Loucy (cell line): ENCODE results near the gene PRKD3.

Source experiments
- EZH2phosphoT487 ChIP-seq: fragments of 200-600 bp; IDR thresholded peaks from 2 replicates; pipeline ENCODE4 v1.6.1; 2018; ENCODE audit warnings: antibody characterized with exemption, mild to moderate bottlenecking, moderate library complexity, borderline replicate concordance
- TF ChIP-seq, protein P1 (sequence below): fragments of 200-600 bp; sonication (generic); conservative IDR thresholded peaks from 2 replicates; pipeline ENCODE4 v1.5.1; 2014; ENCODE audit warnings: mild to moderate bottlenecking, antibody characterized with exemption, low read length

DNA sequence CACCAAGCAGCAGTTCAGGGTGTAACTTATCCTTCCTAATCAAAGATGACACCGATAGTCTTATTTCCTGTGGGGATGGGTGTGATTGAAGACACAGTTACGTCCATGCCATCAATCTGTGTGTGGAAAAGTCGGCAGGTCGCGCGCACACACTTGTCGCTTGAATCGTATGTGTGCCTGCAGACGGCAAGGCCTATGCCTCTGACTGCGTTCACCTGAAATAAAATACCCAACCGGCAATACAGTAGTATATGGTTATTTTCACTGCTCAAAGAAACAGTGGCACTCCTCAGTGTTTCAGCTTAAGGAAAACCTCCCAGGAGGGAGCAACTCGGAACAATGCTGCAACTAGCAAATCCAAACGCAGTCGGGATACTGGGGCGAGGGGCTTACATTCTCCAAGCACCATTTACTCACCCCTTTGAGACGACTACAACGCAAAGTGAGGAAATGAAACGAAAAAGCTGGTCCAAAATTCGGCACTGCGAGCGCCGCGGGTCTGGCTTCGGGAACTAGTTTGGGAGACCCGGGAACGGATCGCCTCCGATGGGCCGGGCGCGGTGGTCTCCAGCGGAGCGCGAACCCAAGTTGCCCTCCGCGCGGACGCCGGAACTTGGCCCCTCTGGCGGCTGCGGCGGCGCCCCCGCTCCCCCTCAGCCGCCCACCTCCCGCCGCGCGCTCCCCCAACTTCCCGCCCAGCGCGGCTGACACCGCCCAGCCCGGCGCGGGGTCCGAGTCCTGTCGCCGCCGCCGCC lies 675 bp downstream of the PRKD3 start:
- TF ChIP-seq, protein P1, sequence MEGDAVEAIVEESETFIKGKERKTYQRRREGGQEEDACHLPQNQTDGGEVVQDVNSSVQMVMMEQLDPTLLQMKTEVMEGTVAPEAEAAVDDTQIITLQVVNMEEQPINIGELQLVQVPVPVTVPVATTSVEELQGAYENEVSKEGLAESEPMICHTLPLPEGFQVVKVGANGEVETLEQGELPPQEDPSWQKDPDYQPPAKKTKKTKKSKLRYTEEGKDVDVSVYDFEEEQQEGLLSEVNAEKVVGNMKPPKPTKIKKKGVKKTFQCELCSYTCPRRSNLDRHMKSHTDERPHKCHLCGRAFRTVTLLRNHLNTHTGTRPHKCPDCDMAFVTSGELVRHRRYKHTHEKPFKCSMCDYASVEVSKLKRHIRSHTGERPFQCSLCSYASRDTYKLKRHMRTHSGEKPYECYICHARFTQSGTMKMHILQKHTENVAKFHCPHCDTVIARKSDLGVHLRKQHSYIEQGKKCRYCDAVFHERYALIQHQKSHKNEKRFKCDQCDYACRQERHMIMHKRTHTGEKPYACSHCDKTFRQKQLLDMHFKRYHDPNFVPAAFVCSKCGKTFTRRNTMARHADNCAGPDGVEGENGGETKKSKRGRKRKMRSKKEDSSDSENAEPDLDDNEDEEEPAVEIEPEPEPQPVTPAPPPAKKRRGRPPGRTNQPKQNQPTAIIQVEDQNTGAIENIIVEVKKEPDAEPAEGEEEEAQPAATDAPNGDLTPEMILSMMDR: no peak
- no peak for TF ChIP-seq EZH2phosphoT487
